Thymus (tissue), 14 donors: ENCODE results near the gene ISOC2. TPM values are rescaled to one million over a fixed set of nuclear protein-coding genes. Genes with fewer than 3 reads are reported as not detected.

Experiments
- DNase-seq, 9 donors: peaks; one replicate each; pipeline ENCODE4 v3.0.0-alpha.2; 2013; ENCODE audit warnings: low spot score in 9 of 9, low read depth in 6 of 9, missing footprints in 1 of 9
- H3K27ac ChIP-seq, 2 donors: one replicate each; pipeline ENCODE4 v1.5.1; 2013; ENCODE audit warnings: control low read depth in 1 of 2, low read depth in 1 of 2, low read length in 1 of 2, mild to moderate bottlenecking in 1 of 2, moderate library complexity in 1 of 2
- H3K27me3 ChIP-seq, 2 donors: one replicate each; pipeline ENCODE4 v1.5.1; 2013; ENCODE audit warnings: low read length in 1 of 2; ENCODE audit not compliant: control insufficient read depth in 2 of 2, insufficient read depth in 1 of 2
- H3K36me3 ChIP-seq, 2 donors: one replicate each; pipeline ENCODE4 v1.5.1; 2013; ENCODE audit warnings: low read length in 1 of 2, mild to moderate bottlenecking in 1 of 2, moderate library complexity in 1 of 2; ENCODE audit not compliant: control insufficient read depth in 2 of 2, insufficient read depth in 2 of 2
- H3K4me1 ChIP-seq, 2 donors: one replicate each; pipeline ENCODE4 v1.5.1; 2013; ENCODE audit warnings: low read length in 2 of 2; ENCODE audit not compliant: control insufficient read depth in 2 of 2, insufficient read depth in 2 of 2
- H3K4me3 ChIP-seq, 2 donors: one replicate each; pipeline ENCODE4 v1.5.1; 2013; ENCODE audit warnings: low read length in 2 of 2, control low read depth in 1 of 2, mild to moderate bottlenecking in 1 of 2
- H3K9me3 ChIP-seq, 2 donors: one replicate each; pipeline ENCODE4 v1.5.1; 2013; ENCODE audit warnings: low read length in 1 of 2, mild to moderate bottlenecking in 1 of 2; ENCODE audit not compliant: control insufficient read depth in 2 of 2, insufficient read depth in 1 of 2
- WGBS: extraction: QIAGEN DNeasy Blood & Tissue Kit; methylation state at CpG from one replicate; pipeline ENCODE4 v1.1.7; 2013; 5-methylcytosine and 5-hydroxymethylcytosine counted together
- long read RNA-seq, 10 donors: transcript quantifications; one replicate each; lab custom pipeline, GENCODE V29; 2026
- polyA plus RNA-seq: library from polyadenylated mRNA; stranded (reverse); fragments of 200-250 nt; gene quantifications from one replicate; pipeline ENCODE4 v1.2.3, GENCODE V29; 2013
- total RNA-seq: library from RNA; stranded (reverse); fragments of 120-200 nt; gene quantifications from one replicate; pipeline ENCODE4 v1.2.4, GENCODE V29; 2013
- donor health status: healthy.

ISOC2 gene
- total RNA-seq = 26.4 TPM
- polyA plus RNA-seq = 24.8 TPM
- long read RNA-seq, donor 1, partial matches to known transcripts = 0 of 1 reads
- long read RNA-seq, donor 1, other reads (novel, unspliced or antisense) = 0 of 1 reads
- long read RNA-seq, donor 2, transcript ISOC2-202 (6 exons, 998 nt) = major isoform, 18 of 49 reads
- long read RNA-seq, donor 2, transcript ISOC2-203 (5 exons, 1,566 nt) = minor isoform, 8 of 49 reads
- long read RNA-seq, donor 2, transcript ISOC2-201 (6 exons, 1,122 nt) = minor isoform, 5 of 49 reads
- long read RNA-seq, donor 2, partial matches to known transcripts = 16 of 49 reads
- long read RNA-seq, donor 2, other reads (novel, unspliced or antisense) = 0 of 49 reads
- long read RNA-seq, donor 3, transcript ISOC2-202 (6 exons, 998 nt) = major isoform, 22 of 30 reads
- long read RNA-seq, donor 3, partial matches to known transcripts = 5 of 30 reads
- long read RNA-seq, donor 3, other reads (novel, unspliced or antisense) = 0 of 30 reads
- long read RNA-seq, donor 4, transcript ISOC2-202 (6 exons, 998 nt) = major isoform, 7 of 9 reads
- long read RNA-seq, donor 4, partial matches to known transcripts = 0 of 9 reads
- long read RNA-seq, donor 4, other reads (novel, unspliced or antisense) = 0 of 9 reads
- long read RNA-seq, donor 5, transcript ISOC2-202 (6 exons, 998 nt) = major isoform, 25 of 37 reads
- long read RNA-seq, donor 5, partial matches to known transcripts = 7 of 37 reads
- long read RNA-seq, donor 5, other reads (novel, unspliced or antisense) = 0 of 37 reads
- long read RNA-seq, donor 6, transcript ISOC2-202 (6 exons, 998 nt) = major isoform, 15 of 21 reads
- long read RNA-seq, donor 6, partial matches to known transcripts = 0 of 21 reads
- long read RNA-seq, donor 6, other reads (novel, unspliced or antisense) = 0 of 21 reads
- long read RNA-seq, donor 7, partial matches to known transcripts = 0 of 8 reads
- long read RNA-seq, donor 7, other reads (novel, unspliced or antisense) = 0 of 8 reads
- long read RNA-seq, donor 8, transcript ISOC2-202 (6 exons, 998 nt) = major isoform, 7 of 10 reads
- long read RNA-seq, donor 8, partial matches to known transcripts = 0 of 10 reads
- long read RNA-seq, donor 8, other reads (novel, unspliced or antisense) = 0 of 10 reads
- long read RNA-seq, donor 9, partial matches to known transcripts = 0 of 5 reads
- long read RNA-seq, donor 9, other reads (novel, unspliced or antisense) = 0 of 5 reads
- long read RNA-seq, donor 10, transcript ISOC2-202 (6 exons, 998 nt) = major isoform, 7 of 9 reads
- long read RNA-seq, donor 10, partial matches to known transcripts = 0 of 9 reads
- long read RNA-seq, donor 10, other reads (novel, unspliced or antisense) = 0 of 9 reads

GRCh38 chr19:55461259-55461973, at the start of gene ISOC2:
ISOC2 (minus strand) TSS chr19:55461642; CDS start chr19:55456486, 5,156 bp downstream.
- H3K9me3 ChIP-seq = peaks cover 1 to 8% of the 10 kb centered on the region in 2 donors
- H3K27ac ChIP-seq = peak within 1 kb of the TSS; percentile 83 to 85
- DNase-seq = peak; percentile 98 to 100 (median 99)
- under 1% methylated on average over 54 of the region's 54 CpGs for WGBS
- peaks cover 11 to 15% of the 10 kb centered on the region in 2 donors for H3K4me1 ChIP-seq
- peaks cover 1 to 33% of the 10 kb centered on the region in 2 donors for H3K27me3 ChIP-seq
- H3K36me3 ChIP-seq = no peaks in the 10 kb centered on the region
- peak within 1 kb of the TSS; percentile 62 to 84 for H3K4me3 ChIP-seq

GRCh38 chr19:55508120-55508519, 46.7 kb upstream of the ISOC2 start:
- Histone ChIP-seq H3K4me1 (peaks cover 8 to 12% of the 10 kb centered on the region in 2 donors), H3K4me3 (no peak overlapping the region), H3K9me3 (peaks cover 0 to 10% of the 10 kb centered on the region in 2 donors), H3K27me3 (peaks cover 0 to 6% of the 10 kb centered on the region in 2 donors), H3K36me3 (peaks cover 0 to 5% of the 10 kb centered on the region in 2 donors), H3K27ac (no peak overlapping the region)
- no peak for DNase-seq
- WGBS = 72% methylated on average over 10 of the region's 10 CpGs

- H3K4me1 ChIP-seq = peaks cover 8 to 14% of the 10 kb centered on the region in 2 donors
Observed at GRCh38 chr19:55504981-55505380, 43.5 kb upstream of the ISOC2 start.

GRCh38 chr19:55504252-55504603, 42.8 kb upstream of the ISOC2 start:
- H3K27ac ChIP-seq = no peak overlapping the region
- peaks cover 0 to 30% of the 10 kb centered on the region in 2 donors for H3K9me3 ChIP-seq
- WGBS = 39% methylated on average over 13 of the region's 13 CpGs
- peaks cover 8 to 14% of the 10 kb centered on the region in 2 donors for H3K4me1 ChIP-seq
- no peaks in the 10 kb centered on the region for H3K27me3 ChIP-seq
- no peak for DNase-seq
- peak overlapping the region in 1 of 2 donors; percentile 62 for H3K4me3 ChIP-seq
- peaks cover 8 to 20% of the 10 kb centered on the region in 2 donors for H3K36me3 ChIP-seq

More at GRCh38 chr19:55504981-55505380, 43.5 kb upstream of the ISOC2 start:
- peaks cover 5 to 16% of the 10 kb centered on the region in 2 donors for H3K36me3 ChIP-seq
- no peak overlapping the region for H3K4me3 ChIP-seq
- H3K27ac ChIP-seq = no peak overlapping the region
- 88% methylated on average over 11 of the region's 11 CpGs for WGBS
- H3K27me3 ChIP-seq = no peaks in the 10 kb centered on the region
- no peak for DNase-seq
- peaks cover 0 to 30% of the 10 kb centered on the region in 2 donors for H3K9me3 ChIP-seq

GRCh38 chr19:55503502-55504251, 42.2 kb upstream of the ISOC2 start:
- H3K27ac ChIP-seq = peak overlapping the region; percentile 85 to 86
- H3K4me1 ChIP-seq = peaks cover 8 to 18% of the 10 kb centered on the region in 2 donors
- H3K36me3 ChIP-seq = peaks cover 8 to 25% of the 10 kb centered on the region in 2 donors
- 14% methylated on average over 64 of the region's 64 CpGs for WGBS
- DNase-seq = peak; percentile 83 to 96 (median 90)
- peaks cover 0 to 30% of the 10 kb centered on the region in 2 donors for H3K9me3 ChIP-seq
- H3K4me3 ChIP-seq = peak overlapping the region; percentile 47 to 62
- no peaks in the 10 kb centered on the region for H3K27me3 ChIP-seq

- WGBS = 83% methylated on average over 17 of the region's 17 CpGs
- Histone ChIP-seq H3K4me3 (no peak overlapping the region), H3K36me3 (peaks cover 8 to 25% of the 10 kb centered on the region in 2 donors), H3K27ac (no peak overlapping the region), H3K27me3 (no peaks in the 10 kb centered on the region), H3K9me3 (peaks cover 0 to 30% of the 10 kb centered on the region in 2 donors), H3K4me1 (peaks cover 8 to 24% of the 10 kb centered on the region in 2 donors)
- peak in 1 of 9 donors; percentile 28 for DNase-seq
Observed at GRCh38 chr19:55503157-55503501, 41.7 kb upstream of the ISOC2 start.

GRCh38 chr19:55502197-55502952, 40.9 kb upstream of the ISOC2 start:
- H3K9me3 ChIP-seq = peaks cover 0 to 30% of the 10 kb centered on the region in 2 donors
- H3K4me1 ChIP-seq = peaks cover 8 to 27% of the 10 kb centered on the region in 2 donors
- no peak overlapping the region for H3K27ac ChIP-seq
- H3K4me3 ChIP-seq = no peak overlapping the region
- DNase-seq = no peak
- 96% methylated on average over 9 of the region's 9 CpGs for WGBS
- no peaks in the 10 kb centered on the region for H3K27me3 ChIP-seq
- H3K36me3 ChIP-seq = peaks cover 8 to 25% of the 10 kb centered on the region in 2 donors
